Neural crest cell (in vitro differentiated cells): ENCODE data around the gene PGA4. TPM values are rescaled to one million over a fixed set of nuclear protein-coding genes. Genes with fewer than 3 reads are reported as not detected.

Experiments used
- DNase-seq: peaks from one replicate; pipeline ENCODE4 v3.0.0; 2021; ENCODE audit warnings: low read depth, mixed read lengths, low spot score
- H3K27ac Mint-ChIP-seq: one replicate; pipeline ENCODE4 v1.8.0; 2021; ENCODE audit warnings: mild to moderate bottlenecking, mixed read lengths; ENCODE audit not compliant: unreplicated experiment
- H3K27me3 Mint-ChIP-seq: 2 replicates; pipeline ENCODE4 v1.8.0; 2021; ENCODE audit warnings: low read depth, mild to moderate bottlenecking, mixed read lengths
- H3K36me3 Mint-ChIP-seq: 2 replicates; pipeline ENCODE4 v1.8.0; 2021; ENCODE audit warnings: low read depth, mild to moderate bottlenecking, mixed read lengths
- H3K4me1 Mint-ChIP-seq: 2 replicates; pipeline ENCODE4 v1.8.0; 2021; ENCODE audit warnings: mixed read lengths
- H3K4me3 Mint-ChIP-seq: one replicate; pipeline ENCODE4 v1.8.0; 2021; ENCODE audit warnings: mild to moderate bottlenecking, mixed read lengths
- H3K9me3 Mint-ChIP-seq: 2 replicates; pipeline ENCODE4 v1.8.0; 2021; ENCODE audit warnings: mixed read lengths
- CTCF ChIP-seq: fragments of 200-600 bp; sonication (generic); conservative IDR thresholded peaks from 2 replicates; pipeline ENCODE4 v1.5.0; 2021; ENCODE audit warnings: antibody characterized with exemption, mild to moderate bottlenecking
- total RNA-seq: library from RNA; stranded (reverse); gene quantifications from 2 replicates; pipeline ENCODE4 v1.2.1, GENCODE V29; 2021

The PGA4 gene
- total RNA-seq, 1 donor from 2014 or later, result not detected

GRCh38 chr11:61258546-61258945 is 36.4 kb downstream of the PGA4 start:
- H3K4me1 Mint-ChIP-seq, result peaks cover 5% of the 10 kb centered on the region
- no peaks in the 10 kb centered on the region for H3K9me3 Mint-ChIP-seq
- H3K4me3 Mint-ChIP-seq, result no peak overlapping the region
- H3K27me3 Mint-ChIP-seq, result no peaks in the 10 kb centered on the region
- peaks cover 10% of the 10 kb centered on the region for H3K36me3 Mint-ChIP-seq
- TF ChIP-seq CTCF, result no peak
- no peak overlapping the region for H3K27ac Mint-ChIP-seq
- DNase-seq, result no peak

DNA sequence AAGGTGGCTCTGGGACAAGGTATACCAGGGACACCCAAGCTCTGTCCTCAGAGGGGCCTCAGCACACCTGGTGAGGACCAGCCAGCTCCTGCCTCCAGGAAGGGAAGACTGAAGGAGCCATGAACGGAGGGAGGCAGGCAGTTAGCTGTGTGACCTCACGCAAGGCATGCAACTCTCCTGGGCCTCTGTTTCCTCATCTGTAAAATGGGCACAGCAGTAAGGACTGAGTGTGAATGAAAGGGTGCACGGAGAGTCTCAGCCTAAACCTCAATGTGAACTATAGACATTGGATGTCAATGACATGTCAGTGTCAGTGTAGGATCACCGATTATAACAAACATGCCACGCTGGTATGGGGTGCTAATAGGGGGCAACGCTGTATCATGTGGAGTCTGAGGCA is 37.2 kb downstream of the PGA4 start:
- no peak overlapping the region for H3K27ac Mint-ChIP-seq
- H3K9me3 Mint-ChIP-seq, result no peaks in the 10 kb centered on the region
- peaks cover 2% of the 10 kb centered on the region for H3K4me1 Mint-ChIP-seq
- no peak overlapping the region for H3K4me3 Mint-ChIP-seq
- no peak for TF ChIP-seq CTCF
- H3K36me3 Mint-ChIP-seq, result peaks cover 8% of the 10 kb centered on the region
- no peaks in the 10 kb centered on the region for H3K27me3 Mint-ChIP-seq
- DNase-seq, result no peak

DNA sequence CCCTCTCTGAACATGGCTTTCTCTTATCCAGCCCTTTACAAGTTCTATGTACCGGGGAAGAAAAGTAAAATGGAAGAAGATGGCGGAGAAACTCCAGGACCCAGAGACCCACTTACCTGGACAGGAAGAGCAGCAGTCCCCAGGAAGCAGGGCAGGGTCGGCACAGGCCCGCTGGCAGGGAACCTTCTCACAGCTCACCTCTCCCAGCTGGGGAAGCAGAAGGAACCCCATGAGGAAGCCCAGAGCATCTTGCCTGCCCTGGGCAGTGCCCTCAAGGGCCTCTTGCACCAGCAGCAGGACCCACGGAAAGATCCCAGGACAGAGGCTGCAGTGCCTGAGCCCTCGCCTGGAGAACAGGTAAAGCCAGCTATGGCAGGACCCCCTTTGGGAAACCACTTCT is 42.2 kb downstream of the PGA4 start:
- TF ChIP-seq CTCF, result no peak
- Mint-ChIP-seq H3K4me1 (no peaks in the 10 kb centered on the region), H3K27ac (no peak overlapping the region)

DNA sequence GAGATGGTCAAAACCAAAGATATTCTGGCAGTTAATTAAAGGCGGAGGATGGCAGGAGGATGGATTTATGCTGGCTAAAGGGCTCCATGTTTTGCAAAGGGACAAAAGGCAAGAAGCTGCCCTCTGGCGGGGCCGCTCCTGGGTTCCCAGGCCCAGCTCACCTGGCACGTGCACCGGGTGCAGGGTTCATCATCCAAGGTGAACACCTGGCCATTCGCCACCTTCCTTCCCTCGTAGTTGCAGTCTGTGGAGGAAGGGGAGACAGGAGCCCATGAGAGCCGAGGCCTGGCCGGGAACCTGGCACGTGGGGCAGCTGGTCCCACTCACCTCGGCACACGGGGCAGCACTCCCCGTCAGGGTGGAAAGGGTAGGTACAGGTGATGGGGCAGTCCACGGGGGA is 42.6 kb downstream of the PGA4 start:
- H3K9me3 Mint-ChIP-seq, result no peaks in the 10 kb centered on the region
- H3K4me3 Mint-ChIP-seq, result no peak overlapping the region
- no peaks in the 10 kb centered on the region for H3K27me3 Mint-ChIP-seq
- no peak overlapping the region for H3K27ac Mint-ChIP-seq
- no peaks in the 10 kb centered on the region for H3K4me1 Mint-ChIP-seq
- TF ChIP-seq CTCF, result no peak
- H3K36me3 Mint-ChIP-seq, result peaks cover 16% of the 10 kb centered on the region
- DNase-seq, result no peak

More for the DNA sequence above, 42.2 kb downstream of the PGA4 start:
- Mint-ChIP-seq H3K4me3 (no peak overlapping the region), H3K27me3 (no peaks in the 10 kb centered on the region), H3K36me3 (peaks cover 16% of the 10 kb centered on the region), H3K9me3 (no peaks in the 10 kb centered on the region)
- no peak for DNase-seq

- no peak overlapping the region for H3K4me3 Mint-ChIP-seq
- H3K27me3 Mint-ChIP-seq, result no peaks in the 10 kb centered on the region
- no peak overlapping the region for H3K27ac Mint-ChIP-seq
- no peak for TF ChIP-seq CTCF
- no peaks in the 10 kb centered on the region for H3K9me3 Mint-ChIP-seq
- no peaks in the 10 kb centered on the region for H3K4me1 Mint-ChIP-seq
- DNase-seq, result no peak
- peaks cover 15% of the 10 kb centered on the region for H3K36me3 Mint-ChIP-seq
These were observed 43.2 kb downstream of the PGA4 start for GRCh38 chr11:61265357-61265756.

DNA sequence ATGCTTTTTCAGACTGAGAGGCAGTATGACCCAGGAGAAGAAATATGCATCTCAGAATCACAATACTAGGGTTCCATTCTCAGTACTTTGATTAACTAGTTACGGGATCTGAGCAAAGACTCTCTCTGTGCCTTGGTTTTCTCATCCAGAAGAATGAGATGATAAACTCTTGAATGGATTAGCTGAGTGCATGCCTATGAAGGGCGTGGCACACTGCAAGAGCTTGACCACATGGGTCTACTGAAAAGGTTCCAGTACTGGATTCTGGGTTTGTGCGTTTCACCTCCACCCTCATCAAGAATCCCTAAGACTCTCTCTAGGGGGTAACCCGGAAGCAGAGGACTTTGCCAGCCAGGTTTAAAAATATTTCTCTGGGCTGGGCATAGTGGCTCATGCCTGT is 44.5 kb downstream of the PGA4 start:
- H3K27ac Mint-ChIP-seq, result no peak overlapping the region
- peaks cover 12% of the 10 kb centered on the region for H3K36me3 Mint-ChIP-seq
- H3K4me3 Mint-ChIP-seq, result no peak overlapping the region
- no peak for DNase-seq
- TF ChIP-seq CTCF, result no peak
- no peaks in the 10 kb centered on the region for H3K9me3 Mint-ChIP-seq
- H3K4me1 Mint-ChIP-seq, result no peaks in the 10 kb centered on the region
- no peaks in the 10 kb centered on the region for H3K27me3 Mint-ChIP-seq
